Measurements from ENCODE around the gene AREL1.

Gene AREL1

DNA sequence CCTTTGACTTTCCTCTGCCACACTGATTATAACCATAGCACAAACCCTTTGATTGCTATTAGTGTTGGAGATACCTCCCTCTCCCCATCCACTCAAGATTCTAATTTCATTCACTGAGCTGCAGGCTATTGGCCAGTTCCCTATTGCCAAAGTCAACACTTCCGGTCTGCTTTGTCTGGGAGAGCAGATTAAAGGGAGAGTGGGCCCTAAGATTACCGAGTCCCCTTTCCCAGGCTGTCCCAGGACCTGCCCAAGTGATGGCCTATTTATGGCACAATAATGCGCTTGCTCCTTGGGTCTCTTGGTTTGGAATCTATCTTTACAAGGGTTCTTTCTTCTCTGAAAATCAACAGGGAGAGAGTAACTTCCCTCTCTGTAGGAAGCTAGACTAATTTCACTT, 57.9 kb downstream of the AREL1 start:
- CTCF ChIA-PET, result interaction anchor here (0.9 to 8.2 kb wide), 6 partner anchors 9 to 109 kb away, joined by 3 to 66 read pairs (median 14); partner anchors contain the start of gene LTBP2
- DNase-seq (ENCODE audit: low read depth, low spot score), result no peak
- no peak overlapping the region for H3K4me3 ChIP-seq (ENCODE audit: low read depth, low read length)
- TF ChIP-seq, protein P1, sequence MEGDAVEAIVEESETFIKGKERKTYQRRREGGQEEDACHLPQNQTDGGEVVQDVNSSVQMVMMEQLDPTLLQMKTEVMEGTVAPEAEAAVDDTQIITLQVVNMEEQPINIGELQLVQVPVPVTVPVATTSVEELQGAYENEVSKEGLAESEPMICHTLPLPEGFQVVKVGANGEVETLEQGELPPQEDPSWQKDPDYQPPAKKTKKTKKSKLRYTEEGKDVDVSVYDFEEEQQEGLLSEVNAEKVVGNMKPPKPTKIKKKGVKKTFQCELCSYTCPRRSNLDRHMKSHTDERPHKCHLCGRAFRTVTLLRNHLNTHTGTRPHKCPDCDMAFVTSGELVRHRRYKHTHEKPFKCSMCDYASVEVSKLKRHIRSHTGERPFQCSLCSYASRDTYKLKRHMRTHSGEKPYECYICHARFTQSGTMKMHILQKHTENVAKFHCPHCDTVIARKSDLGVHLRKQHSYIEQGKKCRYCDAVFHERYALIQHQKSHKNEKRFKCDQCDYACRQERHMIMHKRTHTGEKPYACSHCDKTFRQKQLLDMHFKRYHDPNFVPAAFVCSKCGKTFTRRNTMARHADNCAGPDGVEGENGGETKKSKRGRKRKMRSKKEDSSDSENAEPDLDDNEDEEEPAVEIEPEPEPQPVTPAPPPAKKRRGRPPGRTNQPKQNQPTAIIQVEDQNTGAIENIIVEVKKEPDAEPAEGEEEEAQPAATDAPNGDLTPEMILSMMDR (IDR thresholded peaks at IDR 0.05; ENCODE audit: insufficient read depth, low read length, missing control alignments), result no peak
- POLR2A ChIA-PET, result interaction anchor here (1.4 kb wide), 1 partner anchor 36 kb away, joined by 4 read pairs; no protein-coding TSS in a partner anchor

DNA sequence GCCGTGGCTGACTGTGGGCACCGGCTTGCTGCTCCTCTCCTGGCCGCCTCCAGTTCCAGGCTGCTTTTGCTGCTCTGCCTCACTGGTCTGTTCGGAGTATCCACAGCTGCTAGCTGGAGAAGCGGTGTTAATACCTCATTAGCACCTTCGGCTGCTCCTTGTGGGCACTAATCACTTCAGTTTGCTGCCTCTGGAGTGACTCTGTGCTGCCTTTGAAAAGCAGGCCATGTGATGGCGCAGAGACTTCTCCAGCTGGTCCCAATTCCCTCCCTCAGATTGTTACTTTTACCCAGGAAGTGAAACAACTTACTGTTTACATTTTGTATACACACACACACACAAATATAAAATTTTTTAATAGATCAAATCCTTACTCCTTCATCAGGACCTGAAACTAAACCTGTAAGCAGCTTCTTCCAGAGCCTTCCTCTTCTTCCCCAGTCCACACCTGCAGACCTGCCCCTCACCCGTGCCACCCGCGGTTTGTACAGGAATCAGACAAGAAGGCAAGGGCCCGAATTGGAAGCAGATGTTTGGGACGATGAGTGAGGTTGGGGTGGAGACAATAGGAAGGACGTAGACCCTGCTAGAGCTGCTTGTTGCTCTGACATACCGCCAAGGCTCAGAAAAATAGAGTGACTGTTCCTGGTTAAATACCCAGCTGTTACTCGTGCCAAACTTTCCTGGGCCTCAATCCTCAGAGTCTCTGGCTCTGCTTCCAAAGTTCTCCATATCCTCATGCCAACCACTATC, 59.3 kb downstream of the AREL1 start:
- no peak for DNase-seq (ENCODE audit: low read depth, low spot score)
- ChIA-PET POLR2A (interaction anchor here (1.2 to 1.5 kb wide), 2 partner anchors 34 to 45 kb away, joined by 4 read pairs; no protein-coding TSS in a partner anchor), CTCF (interaction anchor here (1.2 to 8.2 kb wide), 5 partner anchors 10 to 43 kb away, joined by 3 to 66 read pairs (median 23); partner anchors contain the start of gene LTBP2)
- TF ChIP-seq, protein P1 (IDR thresholded peaks at IDR 0.05; ENCODE audit: insufficient read depth, low read length, missing control alignments), result no peak
- H3K4me3 ChIP-seq (ENCODE audit: low read depth, low read length), result no peak overlapping the region

DNA sequence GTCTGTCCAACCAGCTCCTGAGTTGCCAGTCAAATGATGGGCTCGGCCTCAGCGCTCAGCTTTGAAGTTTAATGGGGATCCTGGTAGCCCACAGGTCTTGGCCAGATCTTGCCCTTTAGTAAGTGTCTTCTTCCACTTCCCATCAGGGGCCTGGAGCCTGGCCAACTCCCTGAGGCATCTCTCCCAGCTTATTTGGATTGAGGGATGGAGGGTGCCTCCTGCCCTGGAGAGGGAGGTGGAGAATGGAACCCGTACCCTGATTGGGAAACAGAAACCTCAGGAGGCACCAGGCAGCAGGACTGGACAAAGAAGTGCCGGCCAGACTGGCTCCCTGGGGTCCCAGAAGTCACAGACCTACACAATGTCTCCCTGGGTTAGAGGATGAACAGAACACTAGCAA, 60.3 kb downstream of the AREL1 start:
- ChIA-PET POLR2A (interaction anchor here (1.5 kb wide), 1 partner anchor 44 kb away, joined by 4 read pairs; no protein-coding TSS in a partner anchor), CTCF (interaction anchor here (1.2 to 8.2 kb wide), 6 partner anchors 11 to 42 kb away, joined by 3 to 66 read pairs (median 14); partner anchors contain the start of gene LTBP2)
- H3K4me3 ChIP-seq (ENCODE audit: low read depth, low read length), result no peak overlapping the region
- TF ChIP-seq, protein P1 (IDR thresholded peaks at IDR 0.05; ENCODE audit: insufficient read depth, low read length, missing control alignments), result no peak
- DNase-seq (ENCODE audit: low read depth, low spot score), result no peak

GRCh38 chr14:74650927-74651686, 61.8 kb downstream of the AREL1 start:
- TF ChIP-seq, protein P1 (IDR thresholded peaks at IDR 0.05; ENCODE audit: insufficient read depth, low read length, missing control alignments), result no peak
- CTCF ChIA-PET, result interaction anchor here (2.0 to 8.2 kb wide), 3 partner anchors 33 to 40 kb away, joined by 4 to 66 read pairs (median 23); partner anchors contain the start of gene LTBP2
- POLR2A ChIA-PET, result interaction anchor here (0.6 kb wide), 1 partner anchor 29 kb away, joined by 4 read pairs; no protein-coding TSS in a partner anchor
- H3K4me3 ChIP-seq (ENCODE audit: low read depth, low read length), result no peak overlapping the region
- DNase-seq (ENCODE audit: low read depth, low spot score), result no peak

DNA sequence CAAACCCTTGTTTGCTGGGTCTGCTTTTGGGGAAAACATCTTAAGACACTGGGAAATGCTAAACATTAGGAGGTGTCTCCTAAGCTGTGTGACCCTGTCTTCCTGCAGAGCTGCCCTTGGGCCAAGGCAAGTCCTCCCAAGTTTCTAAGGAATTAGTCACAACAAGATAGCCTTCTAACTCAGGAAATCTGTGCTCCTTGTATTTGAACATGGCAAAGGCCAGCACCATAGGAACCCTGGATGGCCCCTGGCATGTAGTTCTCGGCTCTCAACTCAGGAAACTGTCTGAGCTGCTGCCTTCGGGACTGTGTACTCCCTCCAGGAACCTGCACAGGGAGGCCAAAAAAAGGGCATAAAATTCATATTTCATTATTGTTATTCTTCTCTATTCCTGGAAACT, 63.2 kb downstream of the AREL1 start:
- DNase-seq (ENCODE audit: low read depth, low spot score), result no peak
- CTCF ChIA-PET, result interaction anchor here (0.8 to 2.0 kb wide), 5 partner anchors 20 to 55 kb away, joined by 3 to 8 read pairs (median 4); no protein-coding TSS in a partner anchor
- TF ChIP-seq, protein P1 (IDR thresholded peaks at IDR 0.05; ENCODE audit: insufficient read depth, low read length, missing control alignments), result no peak
- POLR2A ChIA-PET, result interaction anchor here (0.7 to 1.4 kb wide), 4 partner anchors 9 to 30 kb away, joined by 3 to 5 read pairs (median 4); no protein-coding TSS in a partner anchor
- no peak overlapping the region for H3K4me3 ChIP-seq (ENCODE audit: low read depth, low read length)

Data from AG04449 (cell line).